ENCODE results near the gene STK4. TPM values are rescaled to one million over a fixed set of nuclear protein-coding genes. Genes with fewer than 3 reads are reported as not detected.
A peak's percentile ranks its signal among the peaks of the same experiment; 100 is the strongest.

Gene STK4
- 10 to 100 TPM; 26.8 to 32.8 TPM for total RNA-seq
- long read RNA-seq, partial matches to known transcripts = 3 of 14 reads
- long read RNA-seq, other reads (novel, unspliced or antisense) = 11 of 14 reads

DNA sequence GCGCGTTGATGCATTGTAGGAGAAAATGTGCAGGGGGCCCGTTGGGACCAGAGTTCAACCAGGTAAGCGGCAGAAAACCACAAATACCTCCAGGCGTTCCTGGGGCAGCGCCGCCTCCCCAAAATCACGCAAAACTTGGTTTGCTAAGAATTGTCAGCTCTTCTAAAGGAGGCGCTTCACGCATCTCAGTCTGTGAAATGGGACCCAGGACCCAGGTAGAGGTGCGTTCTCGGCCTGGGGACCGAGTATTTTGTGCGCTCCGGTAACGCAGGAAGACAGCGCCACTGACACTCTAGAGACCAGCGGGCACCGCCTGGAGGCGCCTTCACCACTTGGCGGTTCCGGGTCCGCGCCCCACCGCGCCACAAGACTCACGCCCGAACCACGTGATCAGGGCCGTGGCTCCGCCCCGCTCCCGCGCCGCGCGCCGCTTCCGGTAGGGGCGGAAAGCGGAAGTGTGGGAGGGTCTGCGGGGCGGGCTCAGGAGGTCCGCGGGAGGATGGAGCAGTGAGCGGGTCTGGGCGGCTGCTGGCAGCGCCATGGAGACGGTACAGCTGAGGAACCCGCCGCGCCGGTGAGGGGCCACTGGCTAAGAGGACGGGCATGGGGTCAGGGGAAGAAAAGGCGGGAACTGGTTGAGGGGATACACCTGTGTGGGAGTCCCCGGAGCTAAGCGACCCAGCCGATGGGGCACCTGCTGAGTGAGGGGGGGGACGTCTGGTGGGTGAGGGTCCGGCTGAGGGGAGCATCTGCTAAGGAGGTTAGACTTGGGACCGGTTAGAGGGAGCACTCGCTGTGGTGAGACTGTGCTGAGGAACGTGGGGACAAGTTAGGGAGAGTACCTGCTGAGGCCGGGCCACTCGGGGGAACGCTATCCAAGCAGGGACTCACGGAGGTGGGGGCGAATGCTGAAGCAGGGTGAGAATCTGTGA is at the start of gene STK4:
Gene STK4 (plus strand): TSS at position 483 of the 932 bp plus-strand sequence. CDS start 57 bp downstream, at position 540.
- ATAC-seq = peak; percentile 93

DNA sequence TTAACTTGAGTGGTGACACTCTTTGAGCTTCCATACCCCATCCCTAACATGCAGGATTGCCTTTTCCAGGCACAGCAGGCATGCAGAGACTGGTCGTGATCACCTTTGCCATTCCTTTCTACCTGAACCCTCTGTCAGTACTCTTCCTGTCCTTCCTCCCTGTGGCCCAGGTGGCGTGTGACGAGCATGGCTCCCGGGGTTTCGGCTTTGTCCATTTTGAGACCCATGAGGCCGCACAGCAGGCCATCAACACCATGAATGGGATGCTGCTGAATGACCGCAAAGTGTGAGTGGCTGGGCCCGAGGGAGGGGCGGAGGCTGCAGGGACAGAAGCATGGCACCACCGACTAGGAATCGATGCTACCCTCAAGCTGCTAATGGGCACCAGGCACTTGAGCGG is 49.7 kb upstream of the STK4 start:
- intact Hi-C loops (cut with DNase I, micrococcal nuclease) = no loop called here
- ATAC-seq = no peak
- no peak for DNase-seq

More for the DNA sequence above, at the start of gene STK4:
- intact Hi-C loops (cut with DNase I, micrococcal nuclease) = no loop called here
- peak; percentile 94 to 97 for DNase-seq

DNA sequence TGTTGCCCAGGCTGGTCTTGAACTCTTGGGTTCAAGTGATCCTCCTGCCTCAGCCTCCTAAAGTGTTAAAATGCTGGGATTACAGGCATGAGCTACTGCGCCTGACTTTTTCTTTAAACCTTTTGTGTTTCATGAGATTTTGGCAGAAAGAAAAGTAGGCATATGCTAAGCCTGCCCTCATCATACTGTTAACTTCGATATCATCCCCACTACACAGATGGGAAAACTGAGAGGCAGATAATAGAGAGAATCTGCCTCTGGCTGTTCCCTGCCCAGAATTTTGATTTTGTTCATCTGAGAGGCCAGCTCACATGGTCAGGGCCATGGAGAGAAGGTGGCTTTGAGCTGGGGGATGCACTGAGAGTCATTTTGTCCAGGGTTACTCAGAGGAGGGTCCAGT is 48.9 kb upstream of the STK4 start:
- DNase-seq (no peak), ATAC-seq (no peak)
- intact Hi-C loops (cut with DNase I, micrococcal nuclease) = no loop called here

DNA sequence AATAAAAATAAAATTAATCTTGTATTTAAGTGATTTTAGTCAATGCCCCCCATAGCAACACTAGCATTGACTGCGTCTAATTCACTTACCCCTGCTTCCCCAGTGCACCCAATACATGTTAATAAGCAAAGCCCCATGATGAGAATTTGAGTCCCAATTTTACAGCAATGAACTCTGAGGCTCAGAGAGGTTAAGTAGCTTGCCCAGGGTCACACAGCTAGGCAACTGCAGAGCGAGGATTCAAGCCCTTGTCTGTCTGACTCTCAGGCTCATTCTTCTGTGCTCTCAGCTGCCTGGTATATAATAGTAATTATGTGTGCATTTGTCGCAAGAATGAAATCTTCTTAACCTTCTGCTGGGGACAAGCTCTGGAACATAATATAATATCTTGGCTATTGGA is 48.0 kb upstream of the STK4 start:
- DNase-seq = no peak
- ATAC-seq = no peak
- intact Hi-C loops (cut with DNase I, micrococcal nuclease) = no loop called here

DNA sequence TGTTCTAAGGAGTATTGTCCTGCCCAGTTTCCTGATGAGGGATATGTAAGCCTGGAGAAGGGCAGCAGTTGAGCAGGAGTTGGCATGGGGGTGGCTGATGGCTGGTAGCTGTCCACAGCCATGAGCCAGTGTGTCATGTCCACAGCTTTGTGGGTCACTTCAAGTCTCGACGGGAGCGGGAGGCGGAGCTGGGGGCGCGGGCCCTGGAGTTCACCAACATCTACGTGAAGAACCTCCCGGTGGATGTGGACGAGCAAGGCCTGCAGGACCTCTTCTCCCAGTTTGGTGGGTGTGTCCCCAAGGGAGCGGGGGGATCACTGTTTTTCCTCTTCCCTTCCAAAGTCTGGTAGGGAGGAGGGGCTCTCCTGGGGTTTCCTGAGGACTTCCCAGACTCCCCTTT is 47.6 kb upstream of the STK4 start:
- no peak for DNase-seq
- intact Hi-C loops (cut with DNase I, micrococcal nuclease) = no loop called here
- ATAC-seq = no peak

DNA sequence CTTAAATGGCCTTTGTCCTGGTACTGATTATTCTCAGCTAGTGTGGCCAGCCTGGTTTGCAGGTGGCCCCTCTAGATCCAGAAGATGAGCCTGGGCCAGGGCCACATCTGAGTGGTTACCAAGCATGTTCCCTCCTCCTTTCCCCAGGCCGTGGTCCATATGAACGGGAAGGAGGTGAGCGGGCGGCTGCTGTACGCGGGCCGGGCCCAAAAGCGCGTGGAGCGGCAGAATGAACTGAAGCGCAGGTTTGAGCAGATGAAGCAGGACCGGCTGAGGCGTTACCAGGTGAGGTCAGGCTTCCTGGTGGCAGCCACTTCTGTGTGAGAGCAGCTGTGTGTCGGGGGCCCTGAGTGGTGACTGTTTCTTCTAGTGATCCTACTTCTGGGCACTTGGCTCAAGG is 44.9 kb upstream of the STK4 start:
- DNase-seq = no peak
- ATAC-seq = no peak
- intact Hi-C loops (cut with DNase I, micrococcal nuclease) = no loop called here

DNA sequence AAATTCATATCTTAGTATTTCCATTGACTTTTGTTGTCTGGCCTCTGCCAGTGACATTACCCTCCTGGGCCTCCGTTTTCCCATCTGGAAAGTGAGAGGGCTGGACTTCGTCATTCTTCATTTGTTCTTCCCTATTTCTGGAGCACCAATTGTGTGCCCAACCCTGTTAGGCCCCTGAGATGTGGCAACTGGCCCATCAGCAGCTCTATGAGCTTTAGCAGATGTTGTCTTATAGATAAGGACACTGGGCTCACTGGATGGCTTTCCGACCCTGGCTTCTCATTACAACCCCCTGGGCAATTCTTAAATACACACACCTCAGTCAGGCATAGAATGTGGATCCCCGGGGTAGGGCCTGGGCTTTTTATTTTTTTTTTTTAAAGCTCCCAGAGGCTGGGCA is 41.8 kb upstream of the STK4 start:
- DNase-seq (no peak), ATAC-seq (no peak)
- intact Hi-C loops (cut with DNase I, micrococcal nuclease) = no loop called here

DNA sequence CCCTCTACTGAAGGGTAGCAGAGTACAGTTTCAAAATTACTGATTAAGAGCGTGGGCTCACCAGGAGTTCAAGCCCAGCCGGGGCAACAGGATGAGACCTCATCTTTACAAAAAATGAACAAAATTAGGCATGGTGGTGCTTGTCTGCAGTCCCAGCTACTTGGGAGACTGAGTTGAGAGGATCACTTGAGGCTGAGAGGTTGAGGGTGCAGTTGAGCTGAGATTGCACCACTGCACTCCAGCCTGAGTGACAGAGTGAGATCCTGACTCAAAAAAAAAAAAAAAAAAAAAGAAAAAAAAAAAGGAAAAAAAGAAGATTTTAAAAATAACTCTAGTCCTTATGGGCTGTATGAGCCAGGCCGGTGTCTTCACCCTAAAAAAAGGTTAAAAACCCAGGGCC is 37.7 kb upstream of the STK4 start:
- intact Hi-C loops (cut with DNase I, micrococcal nuclease) = no loop called here
- DNase-seq = no peak
- ATAC-seq = no peak

DNA sequence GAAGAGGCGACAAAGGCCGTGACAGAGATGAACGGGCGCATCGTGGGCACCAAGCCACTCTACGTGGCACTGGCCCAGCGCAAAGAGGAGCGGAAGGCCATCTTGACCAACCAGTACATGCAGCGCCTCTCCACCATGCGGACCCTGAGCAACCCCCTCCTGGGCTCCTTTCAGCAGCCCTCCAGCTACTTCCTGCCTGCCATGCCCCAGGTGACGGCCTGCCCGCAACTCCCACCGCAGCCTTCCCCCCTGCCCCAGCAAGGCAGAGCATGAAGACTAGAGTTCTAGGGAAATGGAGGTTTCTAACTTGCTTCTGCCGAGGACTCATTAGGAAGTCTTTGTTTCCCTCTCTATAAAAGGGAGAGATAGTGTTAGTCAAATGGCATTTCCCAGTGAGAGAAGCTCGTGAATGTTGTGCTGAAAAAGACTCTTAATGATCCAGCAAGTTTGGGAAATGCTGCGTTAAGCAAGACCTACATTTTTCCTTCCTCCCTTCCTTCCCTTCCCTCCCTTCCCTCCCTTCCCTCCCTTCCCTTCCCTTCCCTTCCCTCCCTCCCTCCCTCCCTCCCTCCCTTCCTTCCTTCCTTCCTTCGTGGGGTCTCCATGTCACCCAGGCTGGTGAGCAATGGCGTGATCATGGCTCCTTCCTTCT is 35.7 kb upstream of the STK4 start:
- intact Hi-C loops (cut with DNase I, micrococcal nuclease) = no loop called here
- ATAC-seq = no peak
- no peak for DNase-seq

DNA sequence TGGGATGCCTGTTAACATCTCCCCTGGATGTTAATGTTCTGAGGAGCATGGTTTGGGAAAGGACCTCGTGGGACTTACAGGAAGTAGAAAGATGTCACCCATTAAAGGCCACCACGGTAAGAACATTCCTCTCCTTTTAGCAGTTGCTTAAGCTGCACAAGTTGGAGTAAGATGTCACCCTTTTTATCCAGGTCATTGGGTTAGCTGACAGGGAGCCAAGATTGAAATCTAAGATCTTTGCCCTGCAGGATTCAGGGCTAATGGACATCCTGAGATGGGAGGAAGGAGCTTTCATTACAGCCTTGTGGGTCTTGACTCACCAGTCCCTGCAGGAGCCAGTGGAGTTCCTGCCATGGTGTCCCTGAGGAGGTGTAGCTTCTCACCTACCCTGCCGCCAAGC is 34.4 kb upstream of the STK4 start:
- ATAC-seq (no peak), DNase-seq (no peak)
- intact Hi-C loops (cut with DNase I, micrococcal nuclease) = no loop called here

DNA sequence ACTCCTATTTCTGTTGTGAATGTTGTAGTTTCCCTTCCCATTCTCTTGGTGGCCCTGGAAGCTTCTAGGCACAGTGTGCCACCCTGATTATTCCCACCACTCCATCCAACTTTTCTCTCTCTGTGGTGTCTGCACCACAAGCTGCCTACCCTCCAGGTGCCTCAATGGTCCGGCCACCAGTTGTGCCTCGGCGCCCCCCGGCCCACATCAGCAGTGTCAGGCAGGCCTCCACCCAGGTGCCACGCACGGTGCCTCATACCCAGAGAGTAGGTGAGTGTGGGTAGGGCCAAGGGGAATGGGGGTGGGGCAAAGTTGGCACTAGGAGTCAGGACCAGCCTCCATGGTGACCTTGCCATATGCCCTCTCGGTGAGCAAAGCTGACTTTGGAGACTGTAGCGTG is 33.4 kb upstream of the STK4 start:
- no peak for DNase-seq

DNA sequence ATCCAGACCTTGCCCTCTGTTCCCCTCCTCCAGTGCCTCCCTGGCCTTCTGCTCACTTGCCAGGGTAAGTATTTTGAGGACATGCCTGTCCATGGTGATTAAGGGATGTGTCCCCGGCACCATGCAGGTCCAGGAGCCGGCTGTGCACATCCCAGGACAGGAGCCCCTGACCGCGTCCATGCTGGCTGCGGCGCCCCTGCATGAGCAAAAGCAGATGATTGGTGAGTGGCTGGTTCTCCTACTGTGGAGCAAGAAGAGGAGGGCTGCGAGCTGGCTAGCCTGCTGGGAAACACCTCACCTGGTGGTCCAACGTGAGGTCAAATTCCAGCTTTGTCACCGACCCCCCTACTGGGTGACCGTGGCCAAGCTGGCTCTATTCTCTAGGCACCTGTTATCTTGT is 29.8 kb upstream of the STK4 start:
- ATAC-seq (no peak), DNase-seq (no peak)
- intact Hi-C loops (cut with DNase I, micrococcal nuclease) = no loop called here

More for the DNA sequence above, 33.4 kb upstream of the STK4 start:
- intact Hi-C loops (cut with DNase I, micrococcal nuclease) = no loop called here
- no peak for ATAC-seq

DNA sequence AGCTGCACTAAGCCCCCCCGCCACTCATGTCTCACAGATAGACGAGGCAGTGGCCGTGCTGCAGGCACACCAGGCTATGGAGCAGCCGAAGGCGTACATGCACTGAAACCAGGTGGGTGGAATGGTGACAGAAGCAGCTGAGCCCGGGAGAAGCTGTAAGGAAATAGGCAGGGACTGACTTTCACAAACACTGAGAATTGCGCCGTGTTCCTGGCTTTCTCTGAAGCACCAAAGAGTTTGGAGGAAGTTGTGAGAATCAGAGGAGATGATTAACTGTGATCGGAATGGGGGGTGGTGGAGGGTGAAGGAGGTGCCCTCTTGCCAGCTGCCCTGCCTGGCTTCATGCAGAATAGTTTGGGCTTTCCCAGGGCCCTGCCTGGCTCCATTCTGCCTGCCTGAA is 27.7 kb upstream of the STK4 start:
- intact Hi-C loops (cut with DNase I, micrococcal nuclease) = no loop called here
- ATAC-seq = no peak
- DNase-seq = no peak

DNA sequence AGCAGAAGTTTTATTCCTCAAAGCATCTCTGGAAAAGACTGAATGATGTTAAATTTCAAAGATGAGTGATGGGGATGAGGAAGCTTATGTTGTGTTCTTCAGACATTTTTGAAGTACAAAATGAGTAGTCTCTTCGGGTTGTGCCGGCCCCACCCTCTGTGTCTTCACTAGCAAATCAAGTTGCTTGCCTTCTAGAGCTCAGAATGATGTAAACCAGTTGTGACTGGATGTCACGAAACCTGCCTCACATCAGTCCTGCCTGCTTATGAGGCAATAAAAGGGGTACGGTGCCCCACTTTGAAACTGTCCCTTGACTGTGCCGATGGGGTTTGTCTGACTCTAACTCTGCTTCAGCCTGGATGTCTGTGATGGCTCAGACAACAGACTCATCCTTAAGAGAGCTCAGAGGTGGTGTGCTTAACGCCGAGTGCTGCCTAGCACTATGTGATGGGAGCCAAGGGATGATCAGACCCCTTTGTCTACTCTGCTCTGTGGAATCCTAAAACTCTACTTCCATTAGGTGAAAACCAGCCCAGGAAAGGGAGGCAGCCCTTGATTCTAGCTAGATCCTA is 25.1 kb upstream of the STK4 start:
- no peak for ATAC-seq
- no peak for DNase-seq
- intact Hi-C loops (cut with DNase I, micrococcal nuclease) = no loop called here

DNA sequence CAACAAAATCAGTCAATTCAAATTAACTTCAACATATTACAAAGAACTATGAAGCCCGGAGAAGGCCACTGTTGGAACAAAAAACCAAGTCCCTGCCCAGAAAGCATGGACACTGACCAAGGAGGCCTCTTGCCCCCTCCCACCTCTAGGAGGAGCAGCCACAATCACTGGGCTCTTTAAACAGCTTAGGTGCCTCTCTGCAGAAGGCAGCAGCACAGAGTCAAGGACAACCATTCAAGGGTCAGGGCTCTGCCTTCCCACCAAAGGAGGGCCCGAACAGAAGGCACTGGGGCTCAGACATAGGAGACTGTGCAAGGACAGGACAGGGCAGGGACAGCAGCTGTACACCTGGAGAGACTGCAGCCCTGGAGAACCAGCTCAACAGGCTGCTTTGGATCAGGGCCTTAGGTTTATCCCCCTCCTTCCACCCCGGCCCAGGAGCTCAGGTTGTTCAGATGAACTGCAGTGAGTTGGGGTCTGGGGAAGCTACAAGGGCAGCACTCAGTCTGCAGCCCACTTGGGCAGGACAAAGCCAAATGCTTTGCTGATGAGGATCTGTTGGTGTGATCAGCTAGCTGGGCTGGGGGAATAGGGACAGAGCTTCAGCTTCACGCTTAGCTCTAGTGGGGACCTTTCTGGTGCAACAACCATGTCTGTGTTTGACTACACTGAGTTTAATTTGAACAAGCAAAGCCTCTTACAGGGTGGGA is 23.9 kb upstream of the STK4 start:
- intact Hi-C loops (cut with DNase I, micrococcal nuclease) = no loop called here
- DNase-seq (no peak), ATAC-seq (no peak)

DNA sequence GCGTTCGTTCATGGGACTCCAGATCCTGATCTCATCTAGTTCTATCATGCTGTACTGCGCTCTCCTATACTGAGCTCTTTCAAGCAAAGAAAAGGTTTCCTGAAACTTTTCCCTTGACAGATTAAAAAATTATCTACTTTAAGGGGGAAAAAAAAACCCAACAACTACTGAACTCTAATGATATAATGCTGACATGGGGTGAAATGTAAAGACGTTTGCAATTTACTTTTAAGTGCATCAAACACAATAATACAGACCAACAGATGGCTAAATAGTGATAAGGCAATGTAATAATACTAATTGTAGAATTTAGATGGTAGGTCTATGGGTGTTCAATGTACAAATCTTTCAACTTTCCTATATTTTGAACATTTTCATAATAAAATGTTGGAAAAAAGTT is 22.5 kb upstream of the STK4 start:
- DNase-seq = no peak
- ATAC-seq = no peak
- intact Hi-C loops (cut with DNase I, micrococcal nuclease) = no loop called here

DNA sequence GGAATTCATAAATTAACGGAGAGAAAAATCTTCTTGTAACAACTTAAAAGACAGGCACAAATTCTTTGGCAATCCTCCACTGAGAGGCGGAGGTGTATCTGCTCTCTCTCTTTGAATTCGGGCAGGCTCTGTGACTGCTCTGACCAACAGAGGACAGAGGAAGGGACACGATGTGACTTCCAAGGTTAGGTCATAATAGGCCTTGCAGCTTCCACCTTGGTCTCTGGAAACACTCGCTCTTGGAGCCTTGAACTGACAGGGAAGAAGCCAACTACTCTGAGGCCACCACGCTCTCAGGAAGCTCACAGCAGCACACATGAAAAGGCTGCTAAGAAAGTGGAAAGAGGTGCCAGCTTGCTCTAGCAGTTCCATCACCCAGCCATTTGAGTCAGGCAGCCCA is 21.1 kb upstream of the STK4 start:
- intact Hi-C loops (cut with DNase I, micrococcal nuclease) = no loop called here
- ATAC-seq (no peak), DNase-seq (no peak)

DNA sequence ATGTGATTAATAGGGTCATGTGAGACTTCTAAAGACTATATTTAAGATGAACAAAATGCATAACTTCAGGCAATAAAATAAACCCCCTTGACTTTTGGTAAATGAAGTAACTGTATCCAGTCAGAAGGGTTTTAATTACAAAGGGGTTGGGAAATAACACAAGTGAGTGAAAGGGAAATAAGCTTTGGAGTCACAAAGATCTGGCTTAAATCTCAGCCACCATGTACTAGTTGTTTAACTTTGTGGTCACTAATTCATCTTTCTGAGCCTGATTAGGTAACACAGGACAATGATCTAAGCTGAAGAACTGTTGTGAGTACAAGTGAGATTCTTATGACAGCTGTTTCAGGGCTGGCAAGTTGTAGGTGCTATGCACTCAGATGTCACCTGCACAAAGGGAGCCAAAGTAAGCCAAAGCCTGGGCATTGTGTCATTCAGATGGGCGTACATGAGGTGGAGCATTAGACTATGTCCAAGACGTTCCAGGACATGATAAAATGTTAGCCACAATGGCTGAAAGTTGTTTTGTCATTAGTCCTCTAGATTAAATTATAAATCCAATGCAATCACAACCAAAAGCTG is 19.9 kb upstream of the STK4 start:
- DNase-seq (no peak), ATAC-seq (no peak)
- intact Hi-C loops (cut with DNase I, micrococcal nuclease) = no loop called here

DNA sequence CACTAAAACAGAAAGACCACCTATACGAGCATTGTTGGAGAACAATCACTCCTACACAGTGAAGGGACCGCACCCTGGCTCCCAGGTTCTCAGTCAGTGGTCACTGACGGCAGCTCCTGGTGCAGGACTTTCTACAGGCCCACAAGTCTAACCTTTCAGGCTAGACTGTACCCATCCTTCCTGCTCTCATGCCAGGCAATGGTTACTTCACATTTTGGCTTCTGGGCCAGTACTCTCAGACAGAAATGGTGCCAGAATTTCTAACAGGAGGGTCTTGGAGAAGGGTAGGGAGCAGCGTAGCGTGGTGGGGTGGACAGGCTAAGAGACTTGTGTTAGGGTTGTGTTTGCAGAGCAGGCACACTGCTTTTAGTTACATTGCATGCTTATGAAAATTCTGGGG is 18.2 kb upstream of the STK4 start:
- DNase-seq (no peak), ATAC-seq (no peak)
- intact Hi-C loops (cut with DNase I, micrococcal nuclease) = no loop called here
